GM21529 (cell line): ENCODE measurements around the gene ZNF66.
"Not testable (repeated sequence)": the region's sequence is repeated elsewhere in the genome, so short reads cannot be mapped to it uniquely, and the experiment has no call there.

Experiments used
- ATAC-seq: cut with Tn5 transposase; IDR thresholded peaks from one replicate; pipeline ENCODE4 v1.9.1; 2021; ENCODE audit not compliant: unreplicated experiment

Gene ZNF66

GRCh38 chr19:20776083-20777076 is at the start of gene ZNF66:
TSS of gene ZNF66 (plus strand) at chr19:20776304. CDS start at chr19:20776448, 144 bp downstream.
- ATAC-seq: peak; percentile 99

- ATAC-seq: not testable (repeated sequence)
Observed at GRCh38 chr19:20750169-20750568, 25.9 kb upstream of the ZNF66 start.

GRCh38 chr19:20752291-20752690 is 23.8 kb upstream of the ZNF66 start:
- ATAC-seq: not testable (repeated sequence)

- not testable (repeated sequence) for ATAC-seq
Observed at GRCh38 chr19:20769225-20769736, 6.8 kb upstream of the ZNF66 start.

- no peak for ATAC-seq
Observed at GRCh38 chr19:20787786-20788185, 11.7 kb downstream of the ZNF66 start.

- no peak for ATAC-seq
Observed at GRCh38 chr19:20791806-20792205, 15.7 kb downstream of the ZNF66 start.

- ATAC-seq: not testable (repeated sequence)
Observed at GRCh38 chr19:20806311-20807262, 30.5 kb downstream of the ZNF66 start.

- ATAC-seq: no peak
Observed at GRCh38 chr19:20840371-20840770, 64.3 kb downstream of the ZNF66 start.
